ENCODE data around the gene USP3.
"Not testable (repeated sequence)": the region's sequence is repeated elsewhere in the genome, so short reads cannot be mapped to it uniquely, and the experiment has no call there.

The USP3 gene

GRCh38 chr15:63483521-63484371 lies 20.6 kb upstream of the USP3 start:
- Histone ChIP-seq H3K4me3 (ENCODE audit: low read length) (no peak overlapping the region), H2AFZ (ENCODE audit: low read length) (peak overlapping the region; percentile 63), H3K36me3 (replicated peaks; ENCODE audit: insufficient read depth, low read length) (no peaks in the 10 kb centered on the region), H4K20me1 (ENCODE audit: insufficient read depth, low read length) (no peaks in the 10 kb centered on the region), H3K9me2 (replicated peaks; ENCODE audit: insufficient read depth, low read length) (no peaks in the 10 kb centered on the region), H3K9me3 (replicated peaks; ENCODE audit: insufficient read depth, low read length) (no peaks in the 10 kb centered on the region), H3K27ac (ENCODE audit: low read length) (peak overlapping the region; percentile 80), H3K9ac (ENCODE audit: low read length) (peak overlapping the region; percentile 37; the same call in 1 of the 2 replicates), H3K79me2 (ENCODE audit: low read length) (no peaks in the 10 kb centered on the region), H3K27me3 (replicated peaks; ENCODE audit: insufficient read depth, low read length) (no peaks in the 10 kb centered on the region), H3K4me2 (ENCODE audit: low read depth, low read length) (peak overlapping the region; percentile 17; the same call in 1 of the 2 replicates), H3F3A (ENCODE audit: insufficient read depth, low read length) (peaks cover 58% of the 10 kb centered on the region), H3K4me1 (ENCODE audit: low read length) (peaks cover 67% of the 10 kb centered on the region)
- DNase-seq: peak; percentile 33
- TF ChIP-seq EZH2phosphoT487 (IDR thresholded peaks at IDR 0.05; ENCODE audit: low read length) (no peak), EZH2 (optimal IDR thresholded peaks at IDR 0.05; ENCODE audit: low read depth, low read length) (no peak), CTCF (IDR thresholded peaks at IDR 0.05; ENCODE audit: low read length) (no peak)

GRCh38 chr15:63484433-63485186 lies 19.8 kb upstream of the USP3 start:
- H3K4me2 ChIP-seq (ENCODE audit: low read depth, low read length): peak overlapping the region; percentile 17
- peak overlapping the region; percentile 80 for H3K27ac ChIP-seq (ENCODE audit: low read length)
- H3K4me3 ChIP-seq (ENCODE audit: low read length): no peak overlapping the region
- DNase-seq: peak; percentile 61
- peaks cover 50% of the 10 kb centered on the region for H3F3A ChIP-seq (ENCODE audit: insufficient read depth, low read length)
- H3K36me3 ChIP-seq (replicated peaks; ENCODE audit: insufficient read depth, low read length): no peaks in the 10 kb centered on the region
- peak overlapping the region; percentile 20; the same call in 1 of the 2 replicates for H3K9ac ChIP-seq (ENCODE audit: low read length)
- H4K20me1 ChIP-seq (ENCODE audit: insufficient read depth, low read length): no peaks in the 10 kb centered on the region
- H3K79me2 ChIP-seq (ENCODE audit: low read length): no peaks in the 10 kb centered on the region
- H3K9me2 ChIP-seq (replicated peaks; ENCODE audit: insufficient read depth, low read length): no peaks in the 10 kb centered on the region
- no peaks in the 10 kb centered on the region for H3K9me3 ChIP-seq (replicated peaks; ENCODE audit: insufficient read depth, low read length)
- H3K4me1 ChIP-seq (ENCODE audit: low read length): peaks cover 59% of the 10 kb centered on the region
- TF ChIP-seq CTCF (IDR thresholded peaks at IDR 0.05; ENCODE audit: low read length) (no peak), EZH2 (optimal IDR thresholded peaks at IDR 0.05; ENCODE audit: low read depth, low read length) (no peak), EZH2phosphoT487 (IDR thresholded peaks at IDR 0.05; ENCODE audit: low read length) (no peak)
- no peak overlapping the region for H2AFZ ChIP-seq (ENCODE audit: low read length)
- no peaks in the 10 kb centered on the region for H3K27me3 ChIP-seq (replicated peaks; ENCODE audit: insufficient read depth, low read length)

GRCh38 chr15:63487076-63487757 lies 17.2 kb upstream of the USP3 start:
- H2AFZ ChIP-seq (ENCODE audit: low read length): peak overlapping the region; percentile 47; the same call in 1 of the 2 replicates
- DNase-seq: peak; percentile 85

GRCh38 chr15:63487758-63488397 lies 16.5 kb upstream of the USP3 start:
- H3K4me3 ChIP-seq (ENCODE audit: low read length): not testable (repeated sequence)

More at GRCh38 chr15:63487076-63487757, 17.2 kb upstream of the USP3 start:
- peaks cover 44% of the 10 kb centered on the region for H3K4me1 ChIP-seq (ENCODE audit: low read length)
- no peaks in the 10 kb centered on the region for H3K9me3 ChIP-seq (replicated peaks; ENCODE audit: insufficient read depth, low read length)
- TF ChIP-seq CTCF (IDR thresholded peaks at IDR 0.05; ENCODE audit: low read length) (peak; percentile 95), EZH2phosphoT487 (IDR thresholded peaks at IDR 0.05; ENCODE audit: low read length) (no peak)
- H3K4me2 ChIP-seq (ENCODE audit: low read depth, low read length): peak overlapping the region; percentile 74
- H3K9ac ChIP-seq (ENCODE audit: low read length): peak overlapping the region; percentile 57
- no peaks in the 10 kb centered on the region for H3K9me2 ChIP-seq (replicated peaks; ENCODE audit: insufficient read depth, low read length)
- no peaks in the 10 kb centered on the region for H3K79me2 ChIP-seq (ENCODE audit: low read length)
- H3F3A ChIP-seq (ENCODE audit: insufficient read depth, low read length): peaks cover 38% of the 10 kb centered on the region
- peak overlapping the region; percentile 31; the same call in 1 of the 2 replicates for H3K4me3 ChIP-seq (ENCODE audit: low read length)
- H4K20me1 ChIP-seq (ENCODE audit: insufficient read depth, low read length): no peaks in the 10 kb centered on the region
- H3K27ac ChIP-seq (ENCODE audit: low read length): peak overlapping the region; percentile 80
- H3K27me3 ChIP-seq (replicated peaks; ENCODE audit: insufficient read depth, low read length): no peaks in the 10 kb centered on the region
- H3K36me3 ChIP-seq (replicated peaks; ENCODE audit: insufficient read depth, low read length): no peaks in the 10 kb centered on the region

More at GRCh38 chr15:63487758-63488397, 16.5 kb upstream of the USP3 start:
- not testable (repeated sequence) for H3K4me2 ChIP-seq (ENCODE audit: low read depth, low read length); H3K27ac ChIP-seq (ENCODE audit: low read length); H3K9me2 ChIP-seq (replicated peaks; ENCODE audit: insufficient read depth, low read length); H3K79me2 ChIP-seq (ENCODE audit: low read length); H4K20me1 ChIP-seq (ENCODE audit: insufficient read depth, low read length); DNase-seq; H3K36me3 ChIP-seq (replicated peaks; ENCODE audit: insufficient read depth, low read length); H3K9ac ChIP-seq (ENCODE audit: low read length); H2AFZ ChIP-seq (ENCODE audit: low read length); H3K9me3 ChIP-seq (replicated peaks; ENCODE audit: insufficient read depth, low read length); H3K27me3 ChIP-seq (replicated peaks; ENCODE audit: insufficient read depth, low read length)
- peaks cover 38% of the 10 kb centered on the region for H3F3A ChIP-seq (ENCODE audit: insufficient read depth, low read length)
- peaks cover 44% of the 10 kb centered on the region for H3K4me1 ChIP-seq (ENCODE audit: low read length)

Measured in MM.1S (cell line).